Mucosa of descending colon (tissue), 3 donors: ENCODE measurements around the gene LTBP3. TPM values are rescaled to one million over a fixed set of nuclear protein-coding genes. Genes with fewer than 3 reads are reported as not detected.
"Not testable (repeated sequence)": the region's sequence is repeated elsewhere in the genome, so short reads cannot be mapped to it uniquely, and the experiment has no call there.

Experiments
- ATAC-seq: fragments of 200-7000 bp; cut with Tn5 transposase; one replicate; pipeline ENCODE4 v1.9.1; 2020; ENCODE audit warnings: mild to moderate bottlenecking, moderate library complexity
- DNase-seq, 3 donors: peaks; one replicate each; pipeline ENCODE4 v3.0.0-alpha.2; 2020
- H3K36me3 ChIP-seq: fragments of 200-600 bp; one replicate; pipeline ENCODE4 v1.8.0; 2021; ENCODE audit warnings: low read depth, mild to moderate bottlenecking
- H3K4me1 ChIP-seq: fragments of 200-600 bp; one replicate; pipeline ENCODE4 v1.8.0; 2021; ENCODE audit warnings: low read depth, mild to moderate bottlenecking
- H3K4me3 ChIP-seq: fragments of 200-600 bp; one replicate; pipeline ENCODE4 v1.8.0; 2021; ENCODE audit warnings: mild to moderate bottlenecking
- H3K9me3 ChIP-seq: fragments of 200-600 bp; one replicate; pipeline ENCODE4 v1.8.0; 2021; ENCODE audit warnings: mild to moderate bottlenecking
- CTCF ChIP-seq: fragments of 200-600 bp; IDR thresholded peaks from one replicate; pipeline ENCODE4 v1.8.0; 2022; ENCODE audit warnings: antibody characterized with exemption, mild to moderate bottlenecking
- intact Hi-C, 2 donors: fragments of 100-400 bp; cut with DNase I in 1 of 2; cut with micrococcal nuclease in 1 of 2; formaldehyde crosslinking; loops; one replicate each; pipeline versions ENCODE4 v1.11.0 to v1.11.1; 2022; cut with DNase I, micrococcal nuclease
- total RNA-seq, 3 donors: library from RNA; stranded (reverse); fragmentation: NEBNext Ultra II Directional in 2 of 3; extraction: Animal tissue kit (Norgen Biotek cat#: 25700) in 2 of 3; gene quantifications; one replicate each; pipeline versions ENCODE4 v1.2.1 to v1.2.4, GENCODE V29; 2021 to 2023
- donor health status: DM: no; HTN: no; CAD: no; lungs with moderate emphysema.
- donor health status: DM: no; HTN: no; CAD: no.
- donor health status: DM: no; HTN: yes; CAD: no.

LTBP3 gene
- total RNA-seq, 3 donors from 2014 or later, result 22.6 to 133 (median 36.7) TPM

- TF ChIP-seq CTCF, result no peak
- no peak for ATAC-seq
Measured at GRCh38 chr11:65516135-65516968, 41.8 kb downstream of the LTBP3 start.

GRCh38 chr11:65512311-65512710, 45.8 kb downstream of the LTBP3 start:
- H3K9me3 ChIP-seq, ATAC-seq, H3K4me3 ChIP-seq, H3K4me1 ChIP-seq, H3K36me3 ChIP-seq: not testable (repeated sequence)
- DNase-seq, result peak in 2 of 3 donors; percentile 17 to 20
- intact Hi-C loops, result loop anchor here (5.0 kb wide), 1 partner anchor 145 kb away; no protein-coding TSS in a partner anchor

More at GRCh38 chr11:65516135-65516968, 41.8 kb downstream of the LTBP3 start:
- no peaks in the 10 kb centered on the region for H3K9me3 ChIP-seq
- intact Hi-C loops, result no loop called here
- H3K36me3 ChIP-seq, result no peaks in the 10 kb centered on the region
- H3K4me3 ChIP-seq, result no peak overlapping the region
- peak in 2 of 3 donors; percentile 6 to 19 for DNase-seq
- no peaks in the 10 kb centered on the region for H3K4me1 ChIP-seq

GRCh38 chr11:65506772-65507505, 51.2 kb downstream of the LTBP3 start:
- H3K4me1 ChIP-seq, result peaks cover 26% of the 10 kb centered on the region
- no peak for TF ChIP-seq CTCF
- H3K4me3 ChIP-seq, result no peak overlapping the region
- no peaks in the 10 kb centered on the region for H3K36me3 ChIP-seq
- DNase-seq, result peak; percentile 61 to 68 (median 67)
- peak; percentile 35 for ATAC-seq
- intact Hi-C loops, result loop anchor here in 1 of 2 donors (5.0 kb wide), 1 partner anchor 35 kb away; no protein-coding TSS in a partner anchor
- no peaks in the 10 kb centered on the region for H3K9me3 ChIP-seq

GRCh38 chr11:65506290-65506771, 51.8 kb downstream of the LTBP3 start:
- Histone ChIP-seq H3K9me3 (no peaks in the 10 kb centered on the region), H3K36me3 (no peaks in the 10 kb centered on the region), H3K4me1 (peaks cover 26% of the 10 kb centered on the region), H3K4me3 (no peak overlapping the region)
- no peak for TF ChIP-seq CTCF
- DNase-seq (peak in 1 of 3 donors; percentile 48), ATAC-seq (no peak)
- intact Hi-C loops, result loop anchor here in 1 of 2 donors (5.0 kb wide), 1 partner anchor 34 kb away; no protein-coding TSS in a partner anchor

GRCh38 chr11:65505466-65506289, 52.5 kb downstream of the LTBP3 start:
- intact Hi-C loops, result loop anchor here in 1 of 2 donors (5.0 kb wide), 1 partner anchor 33 kb away; no protein-coding TSS in a partner anchor
- Histone ChIP-seq H3K9me3 (no peaks in the 10 kb centered on the region), H3K36me3 (no peaks in the 10 kb centered on the region), H3K4me1 (peaks cover 24% of the 10 kb centered on the region), H3K4me3 (no peak overlapping the region)
- TF ChIP-seq CTCF, result no peak
- ATAC-seq, result no peak
- DNase-seq, result peak; percentile 42 to 51 (median 43)
